HEK293 (cell line): ENCODE measurements around the gene SLC4A1.

Source experiments
- KLF1 ChIP-seq: fragments of 450-650 bp; formaldehyde crosslinking; IDR thresholded peaks from 2 replicates; pipeline ENCODE4 v1.5.1; 2016; ENCODE audit warnings: missing biosample characterization, missing genetic modification characterization
- KLF7 ChIP-seq: fragments of 450-650 bp; formaldehyde crosslinking; IDR thresholded peaks from 2 replicates; pipeline ENCODE4 v1.5.1; 2016; ENCODE audit warnings: missing biosample characterization, missing genetic modification characterization, borderline replicate concordance
- KLF9 ChIP-seq: fragments of 450-650 bp; formaldehyde crosslinking; IDR thresholded peaks from 2 replicates; pipeline ENCODE4 v1.5.1; 2016; ENCODE audit warnings: missing biosample characterization, missing genetic modification characterization, low read depth
- MEIS1 ChIP-seq: sonication (generic); formaldehyde crosslinking; IDR thresholded peaks from 2 replicates; pipeline ENCODE4 v1.8.1; 2022; ENCODE audit warnings: missing genetic modification reagents, mild to moderate bottlenecking, borderline replicate concordance
- MZF1 ChIP-seq: fragments of 450-650 bp; formaldehyde crosslinking; IDR thresholded peaks from 2 replicates; pipeline ENCODE4 v1.5.1; 2017; ENCODE audit warnings: missing biosample characterization, missing genetic modification characterization, borderline replicate concordance
- SETDB1 ChIP-seq: IDR thresholded peaks from one replicate; pipeline ENCODE4 v1.6.1; 2017; ENCODE audit warnings: mild to moderate bottlenecking, low read length, moderate library complexity, mixed read lengths; ENCODE audit not compliant: insufficient read length
- ZFHX2 ChIP-seq: fragments of 450-650 bp; formaldehyde crosslinking; conservative IDR thresholded peaks from 2 replicates; pipeline ENCODE4 v1.5.1; 2016; ENCODE audit warnings: missing biosample characterization, missing genetic modification characterization
- ZNF221 ChIP-seq: fragments of 450-650 bp; formaldehyde crosslinking; IDR thresholded peaks from 2 replicates; pipeline ENCODE4 v1.5.1; 2017; ENCODE audit warnings: missing biosample characterization, missing genetic modification characterization, borderline replicate concordance
- ZNF324 ChIP-seq: fragments of 450-650 bp; formaldehyde crosslinking; IDR thresholded peaks from 2 replicates; pipeline ENCODE4 v1.5.1; 2016; ENCODE audit warnings: missing biosample characterization, missing genetic modification characterization
- ZNF341 ChIP-seq: fragments of 450-650 bp; formaldehyde crosslinking; IDR thresholded peaks from 2 replicates; pipeline ENCODE4; 2016; ENCODE audit warnings: low read depth, missing biosample characterization, missing genetic modification characterization
- ZNF354C ChIP-seq: fragments of 450-650 bp; formaldehyde crosslinking; IDR thresholded peaks from 2 replicates; pipeline ENCODE4 v1.5.1; 2016; ENCODE audit warnings: missing biosample characterization, missing genetic modification characterization, low read depth, borderline replicate concordance
- ZNF521 ChIP-seq: fragments of 450-650 bp; formaldehyde crosslinking; IDR thresholded peaks from 2 replicates; pipeline ENCODE4 v1.5.1; 2017; ENCODE audit warnings: missing biosample characterization, mild to moderate bottlenecking, missing genetic modification characterization
- ZNF558 ChIP-seq: fragments of 450-650 bp; formaldehyde crosslinking; IDR thresholded peaks from 2 replicates; pipeline ENCODE4 v1.5.1; 2016; ENCODE audit warnings: missing biosample characterization, missing genetic modification characterization
- ZNF660 ChIP-seq: fragments of 450-650 bp; IDR thresholded peaks from 2 replicates; pipeline ENCODE4 v1.5.1; 2018; ENCODE audit warnings: missing biosample characterization, mild to moderate bottlenecking, missing genetic modification characterization
- ZNF747 ChIP-seq: fragments of 450-650 bp; formaldehyde crosslinking; IDR thresholded peaks from 2 replicates; pipeline ENCODE4 v1.5.1; 2016; ENCODE audit warnings: missing biosample characterization, missing genetic modification characterization
- ZNF792 ChIP-seq: fragments of 450-650 bp; formaldehyde crosslinking; IDR thresholded peaks from 2 replicates; pipeline ENCODE4 v1.5.1; 2016; ENCODE audit warnings: missing biosample characterization, missing genetic modification characterization
- TF ChIP-seq, protein P1 (sequence below): fragments of 450-650 bp; formaldehyde crosslinking; IDR thresholded peaks from 2 replicates; pipeline ENCODE4 v1.5.1; 2016; ENCODE audit warnings: missing biosample characterization, missing genetic modification characterization
- TF ChIP-seq, protein P2 (sequence below): fragments of 450-650 bp; formaldehyde crosslinking; optimal IDR thresholded peaks from 2 replicates; pipeline ENCODE3; 2016; ENCODE audit warnings: missing biosample characterization, mild to moderate bottlenecking, missing genetic modification characterization
- TF ChIP-seq, protein P3 (sequence below): fragments of 450-650 bp; formaldehyde crosslinking; IDR thresholded peaks from 2 replicates; pipeline ENCODE4 v1.5.1; 2016; ENCODE audit warnings: missing biosample characterization, missing genetic modification characterization
- TF ChIP-seq, protein P4 (sequence below): fragments of 450-650 bp; formaldehyde crosslinking; IDR thresholded peaks from 2 replicates; pipeline ENCODE4 v1.5.1; 2016; ENCODE audit warnings: missing biosample characterization, missing genetic modification characterization, borderline replicate concordance
- TF ChIP-seq, protein P5 (sequence below): fragments of 450-650 bp; formaldehyde crosslinking; IDR thresholded peaks from 2 replicates; pipeline ENCODE4 v1.5.1; 2016; ENCODE audit warnings: missing biosample characterization, missing genetic modification characterization

The SLC4A1 gene

DNA sequence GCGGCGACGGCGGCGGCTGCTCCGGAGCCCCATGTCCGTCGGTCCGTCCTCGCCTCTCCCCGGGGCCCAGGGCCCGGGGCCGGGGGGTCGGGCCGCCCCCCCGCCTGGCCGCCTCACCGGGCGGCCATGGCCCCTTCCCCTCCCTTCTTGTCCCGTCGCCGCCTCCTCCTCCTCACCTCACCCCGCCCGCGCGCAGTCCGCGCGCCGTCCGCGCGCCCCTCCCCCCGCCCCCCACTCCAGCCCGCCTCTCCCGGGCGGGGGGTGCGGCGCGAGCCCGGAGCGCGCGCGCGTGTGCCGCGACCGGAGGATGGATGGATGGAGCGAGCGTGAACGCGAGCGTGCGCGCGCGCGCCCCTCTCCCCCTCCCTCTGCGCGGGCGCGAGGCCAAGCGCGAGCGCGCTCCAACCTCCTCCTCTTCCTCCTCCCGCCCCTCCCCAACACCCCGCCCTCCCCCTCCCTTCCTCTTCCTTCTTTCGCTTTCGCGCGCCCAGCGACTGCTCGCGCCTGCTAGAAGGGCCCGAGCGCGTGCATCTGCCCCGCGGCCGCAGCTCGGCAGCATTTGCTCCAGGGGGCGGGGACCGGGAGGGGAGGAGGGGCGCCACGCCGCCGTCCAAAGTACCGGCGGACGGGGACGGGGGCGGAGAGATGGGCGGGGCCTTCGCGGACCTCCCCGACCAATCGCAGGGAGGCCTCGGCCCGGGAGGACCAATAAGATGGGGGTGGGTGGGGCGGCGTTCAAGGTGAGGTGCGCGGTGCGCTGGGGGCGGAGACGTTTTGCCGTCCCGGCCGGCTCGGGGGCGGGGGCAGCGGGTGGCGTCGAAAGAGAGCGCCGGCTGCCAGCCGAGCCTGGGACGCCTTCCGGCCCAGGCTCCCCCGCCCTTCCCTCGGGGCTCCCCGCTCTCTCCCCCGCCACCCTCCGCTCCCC is 68.1 kb downstream of the SLC4A1 start, which contains the start of gene ATXN7L3 (continued):
- TF ChIP-seq ZNF521 = no peak
- TF ChIP-seq ZNF747 (tag by site-specific recombination) = no peak
- TF ChIP-seq ZNF221 (tag by site-specific recombination) = no peak
- TF ChIP-seq ZNF660 (tag by site-specific recombination) = no peak
- no peak for TF ChIP-seq MZF1 (tag by site-specific recombination)
- TF ChIP-seq KLF1 (tag by site-specific recombination) = 0 out of 2 replicates have a peak, but pooled peaks have one; percentile 35
- no peak for TF ChIP-seq KLF7 (tag by site-specific recombination)
- TF ChIP-seq ZNF341 (tag by site-specific recombination) = no peak
- TF ChIP-seq ZNF792 = no peak
- TF ChIP-seq, protein P1, sequence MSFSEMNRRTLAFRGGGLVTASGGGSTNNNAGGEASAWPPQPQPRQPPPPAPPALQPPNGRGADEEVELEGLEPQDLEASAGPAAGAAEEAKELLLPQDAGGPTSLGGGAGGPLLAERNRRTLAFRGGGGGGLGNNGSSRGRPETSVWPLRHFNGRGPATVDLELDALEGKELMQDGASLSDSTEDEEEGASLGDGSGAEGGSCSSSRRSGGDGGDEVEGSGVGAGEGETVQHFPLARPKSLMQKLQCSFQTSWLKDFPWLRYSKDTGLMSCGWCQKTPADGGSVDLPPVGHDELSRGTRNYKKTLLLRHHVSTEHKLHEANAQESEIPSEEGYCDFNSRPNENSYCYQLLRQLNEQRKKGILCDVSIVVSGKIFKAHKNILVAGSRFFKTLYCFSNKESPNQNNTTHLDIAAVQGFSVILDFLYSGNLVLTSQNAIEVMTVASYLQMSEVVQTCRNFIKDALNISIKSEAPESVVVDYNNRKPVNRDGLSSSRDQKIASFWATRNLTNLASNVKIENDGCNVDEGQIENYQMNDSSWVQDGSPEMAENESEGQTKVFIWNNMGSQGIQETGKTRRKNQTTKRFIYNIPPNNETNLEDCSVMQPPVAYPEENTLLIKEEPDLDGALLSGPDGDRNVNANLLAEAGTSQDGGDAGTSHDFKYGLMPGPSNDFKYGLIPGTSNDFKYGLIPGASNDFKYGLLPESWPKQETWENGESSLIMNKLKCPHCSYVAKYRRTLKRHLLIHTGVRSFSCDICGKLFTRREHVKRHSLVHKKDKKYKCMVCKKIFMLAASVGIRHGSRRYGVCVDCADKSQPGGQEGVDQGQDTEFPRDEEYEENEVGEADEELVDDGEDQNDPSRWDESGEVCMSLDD (tag by site-specific recombination) = no peak
- no peak for TF ChIP-seq ZNF558 (tag by site-specific recombination)
- TF ChIP-seq, protein P2, sequence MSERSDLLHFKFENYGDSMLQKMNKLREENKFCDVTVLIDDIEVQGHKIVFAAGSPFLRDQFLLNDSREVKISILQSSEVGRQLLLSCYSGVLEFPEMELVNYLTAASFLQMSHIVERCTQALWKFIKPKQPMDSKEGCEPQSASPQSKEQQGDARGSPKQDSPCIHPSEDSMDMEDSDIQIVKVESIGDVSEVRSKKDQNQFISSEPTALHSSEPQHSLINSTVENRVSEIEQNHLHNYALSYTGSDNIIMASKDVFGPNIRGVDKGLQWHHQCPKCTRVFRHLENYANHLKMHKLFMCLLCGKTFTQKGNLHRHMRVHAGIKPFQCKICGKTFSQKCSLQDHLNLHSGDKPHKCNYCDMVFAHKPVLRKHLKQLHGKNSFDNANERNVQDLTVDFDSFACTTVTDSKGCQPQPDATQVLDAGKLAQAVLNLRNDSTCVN (tag by site-specific recombination) = peak; percentile 72
- TF ChIP-seq ZNF324 (tag by site-specific recombination) = no peak
- TF ChIP-seq ZNF354C (tag by site-specific recombination) = no peak
- TF ChIP-seq, protein P3, sequence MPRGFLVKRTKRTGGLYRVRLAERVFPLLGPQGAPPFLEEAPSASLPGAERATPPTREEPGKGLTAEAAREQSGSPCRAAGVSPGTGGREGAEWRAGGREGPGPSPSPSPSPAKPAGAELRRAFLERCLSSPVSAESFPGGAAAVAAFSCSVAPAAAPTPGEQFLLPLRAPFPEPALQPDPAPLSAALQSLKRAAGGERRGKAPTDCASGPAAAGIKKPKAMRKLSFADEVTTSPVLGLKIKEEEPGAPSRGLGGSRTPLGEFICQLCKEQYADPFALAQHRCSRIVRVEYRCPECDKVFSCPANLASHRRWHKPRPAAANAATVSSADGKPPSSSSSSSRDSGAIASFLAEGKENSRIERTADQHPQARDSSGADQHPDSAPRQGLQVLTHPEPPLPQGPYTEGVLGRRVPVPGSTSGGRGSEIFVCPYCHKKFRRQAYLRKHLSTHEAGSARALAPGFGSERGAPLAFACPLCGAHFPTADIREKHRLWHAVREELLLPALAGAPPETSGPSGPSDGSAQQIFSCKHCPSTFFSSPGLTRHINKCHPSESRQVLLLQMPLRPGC (tag by site-specific recombination) = no peak
- TF ChIP-seq, protein P4, sequence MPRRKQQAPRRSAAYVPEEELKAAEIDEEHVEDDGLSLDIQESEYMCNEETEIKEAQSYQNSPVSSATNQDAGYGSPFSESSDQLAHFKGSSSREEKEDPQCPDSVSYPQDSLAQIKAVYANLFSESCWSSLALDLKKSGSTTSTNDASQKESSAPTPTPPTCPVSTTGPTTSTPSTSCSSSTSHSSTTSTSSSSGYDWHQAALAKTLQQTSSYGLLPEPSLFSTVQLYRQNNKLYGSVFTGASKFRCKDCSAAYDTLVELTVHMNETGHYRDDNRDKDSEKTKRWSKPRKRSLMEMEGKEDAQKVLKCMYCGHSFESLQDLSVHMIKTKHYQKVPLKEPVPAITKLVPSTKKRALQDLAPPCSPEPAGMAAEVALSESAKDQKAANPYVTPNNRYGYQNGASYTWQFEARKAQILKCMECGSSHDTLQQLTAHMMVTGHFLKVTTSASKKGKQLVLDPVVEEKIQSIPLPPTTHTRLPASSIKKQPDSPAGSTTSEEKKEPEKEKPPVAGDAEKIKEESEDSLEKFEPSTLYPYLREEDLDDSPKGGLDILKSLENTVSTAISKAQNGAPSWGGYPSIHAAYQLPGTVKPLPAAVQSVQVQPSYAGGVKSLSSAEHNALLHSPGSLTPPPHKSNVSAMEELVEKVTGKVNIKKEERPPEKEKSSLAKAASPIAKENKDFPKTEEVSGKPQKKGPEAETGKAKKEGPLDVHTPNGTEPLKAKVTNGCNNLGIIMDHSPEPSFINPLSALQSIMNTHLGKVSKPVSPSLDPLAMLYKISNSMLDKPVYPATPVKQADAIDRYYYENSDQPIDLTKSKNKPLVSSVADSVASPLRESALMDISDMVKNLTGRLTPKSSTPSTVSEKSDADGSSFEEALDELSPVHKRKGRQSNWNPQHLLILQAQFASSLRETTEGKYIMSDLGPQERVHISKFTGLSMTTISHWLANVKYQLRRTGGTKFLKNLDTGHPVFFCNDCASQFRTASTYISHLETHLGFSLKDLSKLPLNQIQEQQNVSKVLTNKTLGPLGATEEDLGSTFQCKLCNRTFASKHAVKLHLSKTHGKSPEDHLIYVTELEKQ (tag by site-specific recombination) = no peak
- TF ChIP-seq KLF9 = peak; percentile 87
- no peak for TF ChIP-seq MEIS1 (CRISPR knock-in tag)
- peak; percentile 13; the same call in 1 of the 2 replicates for TF ChIP-seq ZFHX2
- TF ChIP-seq, protein P5, sequence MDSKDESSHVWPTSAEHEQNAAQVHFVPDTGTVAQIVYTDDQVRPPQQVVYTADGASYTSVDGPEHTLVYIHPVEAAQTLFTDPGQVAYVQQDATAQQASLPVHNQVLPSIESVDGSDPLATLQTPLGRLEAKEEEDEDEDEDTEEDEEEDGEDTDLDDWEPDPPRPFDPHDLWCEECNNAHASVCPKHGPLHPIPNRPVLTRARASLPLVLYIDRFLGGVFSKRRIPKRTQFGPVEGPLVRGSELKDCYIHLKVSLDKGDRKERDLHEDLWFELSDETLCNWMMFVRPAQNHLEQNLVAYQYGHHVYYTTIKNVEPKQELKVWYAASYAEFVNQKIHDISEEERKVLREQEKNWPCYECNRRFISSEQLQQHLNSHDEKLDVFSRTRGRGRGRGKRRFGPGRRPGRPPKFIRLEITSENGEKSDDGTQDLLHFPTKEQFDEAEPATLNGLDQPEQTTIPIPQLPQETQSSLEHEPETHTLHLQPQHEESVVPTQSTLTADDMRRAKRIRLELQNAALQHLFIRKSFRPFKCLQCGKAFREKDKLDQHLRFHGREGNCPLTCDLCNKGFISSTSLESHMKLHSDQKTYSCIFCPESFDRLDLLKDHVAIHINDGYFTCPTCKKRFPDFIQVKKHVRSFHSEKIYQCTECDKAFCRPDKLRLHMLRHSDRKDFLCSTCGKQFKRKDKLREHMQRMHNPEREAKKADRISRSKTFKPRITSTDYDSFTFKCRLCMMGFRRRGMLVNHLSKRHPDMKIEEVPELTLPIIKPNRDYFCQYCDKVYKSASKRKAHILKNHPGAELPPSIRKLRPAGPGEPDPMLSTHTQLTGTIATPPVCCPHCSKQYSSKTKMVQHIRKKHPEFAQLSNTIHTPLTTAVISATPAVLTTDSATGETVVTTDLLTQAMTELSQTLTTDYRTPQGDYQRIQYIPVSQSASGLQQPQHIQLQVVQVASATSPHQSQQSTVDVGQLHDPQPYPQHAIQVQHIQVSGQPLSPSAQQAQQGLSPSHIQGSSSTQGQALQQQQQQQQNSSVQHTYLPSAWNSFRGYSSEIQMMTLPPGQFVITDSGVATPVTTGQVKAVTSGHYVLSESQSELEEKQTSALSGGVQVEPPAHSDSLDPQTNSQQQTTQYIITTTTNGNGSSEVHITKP (tag by site-specific recombination) = no peak
- TF ChIP-seq SETDB1 = no peak
